PFSK-1 (cell line): ENCODE results near the gene GLP1R.

ENCODE experiments used
- FOXP2 ChIP-seq: optimal IDR thresholded peaks from 2 replicates; pipeline ENCODE3; 2011; ENCODE audit warnings: borderline replicate concordance, control low read depth, inconsistent platforms; ENCODE audit not compliant: insufficient read depth; ENCODE audit errors: extremely low read length, extremely low read depth
- POLR2AphosphoS5 ChIP-seq: IDR thresholded peaks from 2 replicates; pipeline ENCODE4 v1.6.1; 2012; ENCODE audit warnings: low read depth, mild to moderate bottlenecking, control low read depth, low read length, moderate library complexity
- SIN3A ChIP-seq: IDR thresholded peaks from 2 replicates; pipeline ENCODE4 v1.6.1; 2012; ENCODE audit warnings: mild to moderate bottlenecking, low read length, moderate library complexity, borderline replicate concordance; ENCODE audit not compliant: insufficient read depth
- TAF1 ChIP-seq: IDR thresholded peaks from 2 replicates; pipeline ENCODE4 v1.6.1; 2012; ENCODE audit warnings: low read length, control low read depth, borderline replicate concordance; ENCODE audit not compliant: insufficient read depth
- TF ChIP-seq, protein P1 (sequence below), 2 experiments: IDR thresholded peaks; 2 replicates each; pipeline versions ENCODE4 v1.6.1 to v1.8.0; 2011 to 2012; ENCODE audit warnings: low read depth in 2 of 2, low read length in 2 of 2, control low read depth in 1 of 2, inconsistent platforms in 1 of 2, mild to moderate bottlenecking in 1 of 2, moderate library complexity in 1 of 2; ENCODE audit not compliant: insufficient read depth in 1 of 2

GLP1R gene

DNA sequence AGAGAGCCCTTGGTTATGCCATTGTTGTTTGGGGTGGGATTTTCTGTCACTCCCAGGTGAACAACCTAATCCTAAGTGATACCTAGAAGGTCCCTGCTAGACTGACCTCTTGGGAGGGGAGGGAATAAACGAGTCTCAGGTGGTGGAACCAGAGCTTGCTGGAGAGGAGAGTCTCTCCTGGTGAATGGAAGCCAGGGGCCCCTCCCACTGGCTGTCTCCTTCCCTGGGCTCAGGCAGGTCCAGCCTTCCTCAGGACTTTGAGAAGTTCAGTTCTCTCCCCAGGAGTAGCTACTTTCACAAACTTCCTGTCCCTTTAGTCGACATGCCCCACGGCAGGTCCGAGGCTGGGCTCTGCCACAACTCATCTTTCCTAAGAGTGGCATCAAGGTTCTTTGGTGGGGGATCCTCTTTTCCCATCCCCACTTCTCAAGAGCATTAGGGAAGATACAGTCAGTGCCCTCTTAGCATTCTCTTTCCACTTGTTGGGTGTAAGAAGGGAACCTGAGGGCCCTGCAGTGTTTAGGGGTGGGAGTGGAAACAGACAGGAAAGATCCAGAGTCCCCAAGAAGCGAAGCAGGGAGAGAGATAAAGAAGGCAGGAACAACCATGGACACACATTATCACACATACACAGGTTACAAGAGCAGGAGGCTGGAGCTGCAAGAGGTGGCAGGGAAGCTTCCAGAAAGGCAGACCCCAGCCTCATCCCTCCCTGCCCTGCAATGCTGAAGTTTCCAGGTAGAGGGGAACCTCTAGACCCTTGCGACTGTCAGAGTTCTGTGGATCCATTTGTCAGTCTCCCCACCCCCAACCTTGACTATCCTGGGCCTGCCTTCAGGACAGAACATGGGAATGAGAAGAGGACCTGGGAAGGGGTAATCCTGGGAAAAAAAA is 900 bp upstream of the GLP1R start:
- TF ChIP-seq, protein P1, sequence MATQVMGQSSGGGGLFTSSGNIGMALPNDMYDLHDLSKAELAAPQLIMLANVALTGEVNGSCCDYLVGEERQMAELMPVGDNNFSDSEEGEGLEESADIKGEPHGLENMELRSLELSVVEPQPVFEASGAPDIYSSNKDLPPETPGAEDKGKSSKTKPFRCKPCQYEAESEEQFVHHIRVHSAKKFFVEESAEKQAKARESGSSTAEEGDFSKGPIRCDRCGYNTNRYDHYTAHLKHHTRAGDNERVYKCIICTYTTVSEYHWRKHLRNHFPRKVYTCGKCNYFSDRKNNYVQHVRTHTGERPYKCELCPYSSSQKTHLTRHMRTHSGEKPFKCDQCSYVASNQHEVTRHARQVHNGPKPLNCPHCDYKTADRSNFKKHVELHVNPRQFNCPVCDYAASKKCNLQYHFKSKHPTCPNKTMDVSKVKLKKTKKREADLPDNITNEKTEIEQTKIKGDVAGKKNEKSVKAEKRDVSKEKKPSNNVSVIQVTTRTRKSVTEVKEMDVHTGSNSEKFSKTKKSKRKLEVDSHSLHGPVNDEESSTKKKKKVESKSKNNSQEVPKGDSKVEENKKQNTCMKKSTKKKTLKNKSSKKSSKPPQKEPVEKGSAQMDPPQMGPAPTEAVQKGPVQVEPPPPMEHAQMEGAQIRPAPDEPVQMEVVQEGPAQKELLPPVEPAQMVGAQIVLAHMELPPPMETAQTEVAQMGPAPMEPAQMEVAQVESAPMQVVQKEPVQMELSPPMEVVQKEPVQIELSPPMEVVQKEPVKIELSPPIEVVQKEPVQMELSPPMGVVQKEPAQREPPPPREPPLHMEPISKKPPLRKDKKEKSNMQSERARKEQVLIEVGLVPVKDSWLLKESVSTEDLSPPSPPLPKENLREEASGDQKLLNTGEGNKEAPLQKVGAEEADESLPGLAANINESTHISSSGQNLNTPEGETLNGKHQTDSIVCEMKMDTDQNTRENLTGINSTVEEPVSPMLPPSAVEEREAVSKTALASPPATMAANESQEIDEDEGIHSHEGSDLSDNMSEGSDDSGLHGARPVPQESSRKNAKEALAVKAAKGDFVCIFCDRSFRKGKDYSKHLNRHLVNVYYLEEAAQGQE (IDR thresholded peaks at IDR 0.05; ENCODE audit: insufficient read depth in 1 of 2, low read depth in 2 of 2, low read length in 2 of 2) = no peak
- TF ChIP-seq TAF1 = no peak
- no peak for TF ChIP-seq POLR2AphosphoS5
- TF ChIP-seq FOXP2 = no peak
- no peak for TF ChIP-seq SIN3A

DNA sequence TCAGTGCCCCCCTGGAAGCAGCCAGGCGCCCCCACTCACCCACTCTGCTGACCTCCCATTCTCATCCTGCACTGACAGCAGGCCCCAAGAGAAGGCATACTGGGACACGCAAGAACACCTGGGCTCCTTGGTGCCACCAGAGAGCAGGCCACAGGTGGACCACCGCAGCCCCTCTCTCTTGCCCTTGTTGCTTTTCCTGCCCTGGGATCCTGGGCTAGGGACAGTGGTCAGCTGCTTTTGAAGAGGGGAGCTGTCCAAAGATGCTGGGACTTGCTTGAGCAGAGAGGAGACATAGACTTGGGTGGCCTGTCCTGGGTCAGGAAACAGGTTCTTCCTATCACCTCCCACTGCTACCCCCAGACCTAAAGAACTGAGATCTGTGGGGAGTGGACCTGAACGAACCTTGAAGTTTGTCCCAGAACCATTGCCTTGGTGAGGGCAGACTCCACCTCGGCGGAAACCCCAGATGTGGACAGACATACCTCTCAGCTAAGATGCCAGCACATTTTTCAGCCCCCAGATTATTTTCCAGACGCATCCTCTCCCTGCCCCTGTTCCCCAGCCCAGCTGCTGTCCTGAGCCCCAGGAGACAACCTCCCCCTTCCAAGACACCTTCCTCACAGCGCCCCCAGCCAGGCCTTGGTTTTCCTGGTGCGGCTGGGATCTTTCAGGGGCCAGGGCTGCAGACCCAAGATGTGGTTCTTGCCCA is 1.1 kb downstream of the GLP1R start:
- TF ChIP-seq TAF1 = no peak
- TF ChIP-seq, protein P1 (IDR thresholded peaks at IDR 0.05; ENCODE audit: insufficient read depth in 1 of 2, low read depth in 2 of 2, low read length in 2 of 2) = peak in 1 of 2 experiments; percentile 64; a peak in 1 of 4 replicates
- TF ChIP-seq SIN3A = no peak
- no peak for TF ChIP-seq POLR2AphosphoS5
- no peak for TF ChIP-seq FOXP2

DNA sequence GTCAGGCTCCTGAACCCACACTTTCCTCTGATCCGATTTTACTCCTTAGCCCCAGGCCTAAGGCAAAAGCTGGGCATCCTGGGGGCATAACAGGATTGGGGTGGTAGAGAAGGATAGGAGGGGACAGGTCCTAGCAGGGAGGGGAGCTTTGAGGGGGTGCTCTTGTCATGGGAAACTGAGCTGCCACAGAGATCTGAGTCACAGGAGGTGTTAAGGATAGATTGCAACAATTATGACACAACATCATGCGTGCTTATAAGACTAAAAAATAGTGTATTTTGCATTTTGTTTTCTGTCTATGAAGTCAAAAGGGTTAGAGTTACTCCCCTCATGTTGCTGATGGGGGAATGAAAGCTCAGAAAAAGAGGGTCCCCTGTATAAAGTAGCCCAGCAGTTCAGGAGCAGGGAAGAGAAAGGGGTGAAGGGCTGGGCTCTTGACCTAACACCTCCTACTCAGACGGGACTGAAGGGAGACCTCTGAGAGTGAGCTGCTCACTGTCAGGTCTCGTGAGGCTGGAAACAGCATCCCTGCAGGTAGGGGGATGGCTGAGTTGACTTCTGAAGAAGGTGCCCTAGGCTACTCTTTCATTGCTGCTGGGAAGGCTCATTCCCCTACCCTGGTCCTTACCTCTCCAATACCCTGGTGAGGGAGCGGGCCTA is 2.0 kb downstream of the GLP1R start:
- no peak for TF ChIP-seq SIN3A
- TF ChIP-seq POLR2AphosphoS5 = no peak
- TF ChIP-seq, protein P1 (IDR thresholded peaks at IDR 0.05; ENCODE audit: insufficient read depth in 1 of 2, low read depth in 2 of 2, low read length in 2 of 2) = no peak
- no peak for TF ChIP-seq FOXP2
- no peak for TF ChIP-seq TAF1

DNA sequence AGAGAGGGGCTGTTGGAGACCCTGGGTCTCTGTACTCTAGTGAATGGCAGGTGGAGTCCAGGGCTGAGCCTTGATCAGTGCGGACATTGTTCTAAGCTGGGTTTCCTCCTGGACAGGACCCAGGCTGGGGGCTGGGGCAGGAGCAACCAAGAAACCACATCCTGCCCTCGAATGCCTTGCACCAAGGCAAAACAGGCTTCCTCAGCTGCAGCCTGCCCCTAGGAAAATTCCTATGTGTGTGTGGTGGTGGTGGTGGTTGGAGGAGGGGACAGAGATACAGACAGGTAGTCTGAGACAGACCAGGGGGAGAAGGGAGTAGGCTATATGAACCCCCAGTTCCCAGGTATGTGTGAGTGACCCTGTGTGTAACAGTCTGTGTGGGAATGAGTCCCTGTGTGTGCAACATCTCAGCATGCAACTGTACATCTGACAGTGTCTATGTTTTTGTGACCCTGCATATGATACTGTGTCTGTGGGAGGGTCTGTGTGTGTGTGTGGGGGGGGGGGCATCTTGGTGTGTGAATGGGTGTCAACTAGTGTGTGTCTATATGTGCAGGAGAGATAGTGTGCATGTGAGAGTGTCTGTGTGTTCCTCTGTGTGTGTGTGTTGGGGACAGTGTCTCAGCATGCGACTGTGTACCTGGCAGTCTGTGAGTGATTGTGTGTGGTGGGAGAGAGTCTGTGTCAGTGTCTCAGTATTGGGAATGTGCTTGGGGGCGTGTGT is 3.0 kb downstream of the GLP1R start:
- TF ChIP-seq TAF1 = no peak
- no peak for TF ChIP-seq POLR2AphosphoS5

DNA sequence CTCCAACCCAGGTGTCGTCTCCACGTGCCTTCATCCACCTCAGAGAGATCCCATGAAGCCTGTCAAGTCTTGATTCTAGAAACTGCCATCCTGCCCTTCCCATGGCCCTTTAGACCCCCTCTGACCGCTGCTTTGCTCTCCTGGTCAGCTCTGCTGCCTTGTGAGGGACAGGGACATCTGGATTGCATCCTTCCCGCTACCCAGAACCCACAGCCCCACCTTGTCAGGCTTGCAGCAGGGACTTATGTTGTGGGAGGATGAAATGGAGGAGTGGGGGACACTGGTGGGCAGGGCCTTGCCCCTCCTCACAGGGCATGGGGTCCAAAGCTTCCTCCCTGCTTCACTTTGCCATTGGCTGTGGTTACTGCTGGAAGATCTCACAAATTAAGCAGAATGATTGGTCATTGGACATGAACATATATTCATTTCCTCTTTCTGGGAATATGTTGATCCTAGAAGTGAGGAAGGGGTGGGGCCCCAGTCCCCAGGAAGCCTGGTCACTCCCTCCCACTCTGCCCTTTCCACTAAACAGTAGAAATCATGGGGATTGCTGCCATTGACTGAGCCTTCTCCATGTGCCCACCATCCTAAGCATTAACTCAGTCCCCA is 4.5 kb downstream of the GLP1R start:
- TF ChIP-seq, protein P1 (IDR thresholded peaks at IDR 0.05; ENCODE audit: insufficient read depth in 1 of 2, low read depth in 2 of 2, low read length in 2 of 2) = no peak
- no peak for TF ChIP-seq FOXP2
- no peak for TF ChIP-seq POLR2AphosphoS5
- TF ChIP-seq TAF1 = no peak
- TF ChIP-seq SIN3A = no peak
